Muscle of back (tissue), 11 donors: ENCODE results near the gene ENTR1. TPM values are rescaled to one million over a fixed set of nuclear protein-coding genes. Genes with fewer than 3 reads are reported as not detected.
A peak's percentile ranks its signal among the peaks of the same experiment; 100 is the strongest.
"Not testable (repeated sequence)": the region's sequence is repeated elsewhere in the genome, so short reads cannot be mapped to it uniquely, and the experiment has no call there.

ENCODE experiments used
- DNase-seq, 3 donors: peaks; one replicate each; pipeline versions ENCODE4 v3.0.0 to v3.0.0-alpha.2; 2013
- polyA plus RNA-seq, 10 donors: library from polyadenylated mRNA; unstranded; fragments of 120-200 nt; gene quantifications; one replicate each; pipeline ENCODE4 v1.2.1, GENCODE V29; 2013; ENCODE audit not compliant: insufficient read length in 10 of 10

Gene ENTR1
- polyA plus RNA-seq, 10 donors, result 22.4 to 35.6 (median 30.1) TPM

GRCh38 chr9:136423432-136424146 is 13.2 kb upstream of the ENTR1 start:
- no peak for DNase-seq

DNA sequence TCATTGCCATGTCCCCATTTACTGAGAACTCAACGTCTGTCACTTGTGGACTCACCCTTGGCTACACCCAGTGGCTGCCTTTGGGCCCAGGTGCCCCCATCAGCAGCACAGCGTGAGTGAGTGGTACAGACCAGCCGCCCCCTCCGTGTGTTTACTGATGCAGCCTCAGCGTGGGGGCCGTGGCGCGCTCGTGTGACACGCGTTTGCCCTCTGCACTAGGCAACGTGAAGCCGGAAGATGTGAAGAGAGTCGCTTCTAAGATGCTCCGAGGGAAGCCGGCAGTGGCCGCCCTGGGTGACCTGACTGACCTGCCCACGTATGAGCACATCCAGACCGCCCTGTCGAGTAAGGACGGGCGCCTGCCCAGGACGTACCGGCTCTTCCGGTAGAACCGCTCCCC is 12.5 kb upstream of the ENTR1 start:
- DNase-seq, result no peak

DNA sequence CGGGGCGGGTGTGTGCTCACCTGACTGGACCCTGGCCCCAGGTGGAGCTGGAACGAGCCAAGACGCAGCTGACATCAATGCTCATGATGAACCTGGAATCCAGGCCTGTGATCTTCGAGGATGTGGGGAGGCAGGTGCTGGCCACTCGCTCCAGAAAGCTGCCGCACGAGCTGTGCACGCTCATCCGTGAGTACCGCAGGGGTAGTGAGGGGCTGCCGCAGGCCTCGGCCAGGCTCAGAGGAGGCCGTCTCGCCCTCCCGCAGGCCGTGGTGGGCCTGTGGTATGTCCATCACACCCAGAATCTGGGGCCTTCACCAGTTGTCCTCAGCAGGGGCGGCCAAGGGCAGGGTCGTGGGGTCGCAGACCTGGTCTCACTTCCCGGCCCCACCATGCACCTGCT is 11.4 kb upstream of the ENTR1 start:
- no peak for DNase-seq

DNA sequence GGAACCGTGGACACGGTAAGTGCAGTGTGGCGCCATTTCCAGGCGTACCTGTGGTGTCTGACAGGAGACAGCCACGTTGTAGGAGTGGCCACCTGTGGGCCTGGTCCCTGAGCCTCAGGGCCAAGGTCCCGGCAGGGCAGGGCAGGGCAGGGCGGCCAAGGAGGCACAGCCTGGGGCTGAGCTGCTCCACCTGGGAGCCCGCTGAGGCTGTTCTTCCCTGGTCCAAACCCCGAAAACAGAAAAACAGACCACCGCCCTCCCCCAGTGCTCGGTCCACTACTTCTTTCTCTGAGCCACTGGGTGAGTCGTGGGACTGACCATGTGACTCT is 8.6 kb upstream of the ENTR1 start:
- DNase-seq, result no peak

- no peak for DNase-seq
Observed at GRCh38 chr9:136418182-136419091, 8.0 kb upstream of the ENTR1 start.

GRCh38 chr9:136416914-136417313 is 6.5 kb upstream of the ENTR1 start:
- no peak for DNase-seq

DNA sequence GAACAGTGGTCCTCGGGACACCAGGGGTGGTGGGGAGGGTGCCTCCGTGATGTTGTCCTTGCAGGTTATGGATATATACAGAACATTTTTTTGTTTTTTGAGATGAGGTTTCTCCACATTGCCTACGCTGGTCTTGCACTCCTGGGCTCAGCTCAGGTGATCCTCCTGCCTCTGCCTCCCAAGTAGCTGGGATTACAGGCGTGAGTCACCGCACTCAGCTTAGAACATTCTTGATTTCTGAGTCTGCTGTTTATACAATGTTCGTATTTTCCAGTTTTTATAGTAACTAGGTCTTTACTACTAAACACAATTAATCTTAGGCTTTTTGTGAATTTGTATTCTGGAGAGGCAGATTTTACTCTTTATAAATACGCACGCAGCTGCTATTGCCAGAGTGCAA is 6.0 kb upstream of the ENTR1 start:
- DNase-seq, result no peak

GRCh38 chr9:136412962-136413361 is 2.5 kb upstream of the ENTR1 start:
- DNase-seq, result no peak

- no peak for DNase-seq
Observed at GRCh38 chr9:136411378-136411777, 964 bp upstream of the ENTR1 start.

GRCh38 chr9:136409557-136410455 is 608 bp downstream of the ENTR1 start:
- peak in 1 of 3 donors; percentile 53 for DNase-seq

DNA sequence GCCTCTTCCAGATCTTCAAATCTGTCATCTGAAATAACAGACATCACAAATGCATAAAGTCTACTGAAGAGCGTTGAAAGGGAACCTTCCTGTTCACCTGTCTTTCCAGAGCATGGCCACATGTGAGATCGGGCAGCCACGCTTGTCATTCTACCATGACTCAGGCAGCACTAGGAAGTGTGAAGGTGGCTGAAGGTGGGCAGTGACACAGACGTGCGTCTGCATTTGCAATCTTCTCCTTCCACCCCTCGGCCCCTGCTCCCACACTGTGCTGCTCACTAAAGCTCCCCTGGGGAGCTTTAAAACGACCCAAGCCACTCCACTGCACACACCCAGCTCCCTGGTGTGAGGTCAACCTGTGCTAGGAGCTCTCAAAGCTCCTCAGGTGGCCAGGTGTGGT is 2.5 kb downstream of the ENTR1 start:
- no peak for DNase-seq

GRCh38 chr9:136407061-136407460 is 3.4 kb downstream of the ENTR1 start:
- DNase-seq, result not testable (repeated sequence)

- not testable (repeated sequence) for DNase-seq
Observed at GRCh38 chr9:136405904-136406303, 4.5 kb downstream of the ENTR1 start.

GRCh38 chr9:136405481-136405880 is 4.9 kb downstream of the ENTR1 start:
- no peak for DNase-seq

DNA sequence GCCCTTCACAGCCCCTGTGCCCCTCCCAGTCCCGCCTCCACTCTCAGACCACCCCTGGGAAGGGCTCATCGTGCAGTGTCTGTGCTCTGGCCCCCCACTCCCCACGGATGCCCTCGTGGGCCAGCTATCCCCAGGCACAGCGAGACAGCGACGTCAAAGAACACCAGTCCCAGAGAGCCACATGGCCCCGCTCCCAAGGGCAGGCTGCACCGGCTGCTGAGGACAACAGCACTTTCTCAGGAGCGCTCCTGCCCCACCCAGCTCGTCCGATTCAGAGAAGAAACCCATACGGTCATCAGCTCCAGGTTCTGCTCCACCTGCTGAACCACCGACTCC is 5.6 kb downstream of the ENTR1 start:
- no peak for DNase-seq

DNA sequence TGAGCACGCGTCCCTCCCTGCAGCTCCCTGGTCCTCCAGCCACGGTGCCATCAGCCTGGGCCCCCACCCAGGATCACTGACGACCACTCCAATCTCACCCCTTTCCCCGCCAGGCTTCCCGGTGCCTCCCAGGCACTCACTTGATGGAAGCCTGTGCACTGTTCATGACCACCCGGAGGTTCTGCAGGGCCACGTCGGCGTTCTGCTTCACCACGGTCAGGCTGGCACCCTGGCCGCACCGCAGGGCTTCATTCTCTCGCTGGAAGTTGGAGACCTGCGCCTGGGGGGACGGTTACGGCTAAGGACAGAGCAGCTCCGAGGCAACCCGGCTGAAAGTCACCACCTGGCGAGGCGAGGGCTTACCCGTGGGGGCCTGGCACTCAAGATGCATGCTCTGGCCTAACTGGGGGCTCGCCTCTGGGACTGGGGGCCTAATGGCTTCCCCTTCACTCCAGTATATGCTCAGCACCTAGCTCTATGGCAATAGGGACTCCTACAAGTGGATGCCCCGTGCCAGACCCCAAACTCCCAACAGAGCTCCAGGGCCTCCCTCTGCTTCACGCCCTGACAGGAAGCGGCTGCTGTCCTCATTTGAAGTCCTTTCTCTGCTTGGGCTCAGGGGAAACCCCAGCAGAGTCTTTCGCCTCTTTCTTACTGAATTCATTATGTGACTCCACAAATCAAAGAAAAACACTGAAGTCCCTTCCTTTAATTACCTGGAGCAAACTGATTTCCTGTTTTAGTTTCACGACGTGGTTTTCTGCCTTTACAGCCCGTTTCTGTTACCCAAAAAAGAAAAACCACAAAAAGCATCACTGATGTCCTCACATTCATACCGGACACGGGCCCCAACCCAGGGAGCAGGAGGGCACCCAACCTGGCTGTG is 6.3 kb downstream of the ENTR1 start:
- no peak for DNase-seq

GRCh38 chr9:136403538-136403914 is 6.9 kb downstream of the ENTR1 start:
- DNase-seq, result no peak

GRCh38 chr9:136402067-136402466 is 8.3 kb downstream of the ENTR1 start:
- DNase-seq, result no peak

DNA sequence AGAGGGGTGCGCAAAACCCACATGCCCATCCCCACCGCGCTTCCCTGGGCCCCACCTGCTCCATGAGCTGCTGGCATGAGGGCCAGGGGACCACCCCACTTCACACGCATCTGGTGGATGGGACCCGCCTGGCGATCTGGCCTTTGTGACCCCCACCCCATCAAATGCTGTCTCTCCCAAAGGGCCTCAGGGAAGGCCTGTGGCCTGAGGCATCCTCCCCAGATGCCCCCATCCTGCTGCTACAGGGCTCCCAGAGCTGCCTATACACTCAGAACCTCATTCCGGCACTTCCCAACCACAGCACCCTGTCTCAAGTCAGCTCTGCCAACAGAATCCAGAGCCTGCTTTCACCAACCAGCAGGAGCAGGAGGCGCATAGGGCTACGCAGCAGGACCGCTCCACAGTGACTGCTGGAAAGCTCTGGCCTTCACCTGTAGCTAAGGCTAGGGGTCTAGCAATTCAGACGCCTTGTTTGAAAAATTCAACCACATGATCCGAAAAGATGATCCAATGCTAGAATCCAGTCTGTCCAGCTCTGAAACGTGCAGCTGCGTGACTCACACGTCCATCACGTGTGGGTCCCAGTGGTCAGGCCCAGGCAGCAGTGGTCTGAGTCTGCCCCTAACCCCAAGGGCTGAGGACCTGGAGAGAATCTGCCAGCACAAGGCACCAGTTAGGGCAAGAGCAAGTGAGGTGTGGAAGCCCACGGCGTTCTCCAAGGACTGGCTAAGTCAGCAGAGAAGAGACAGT is 9.1 kb downstream of the ENTR1 start:
- DNase-seq, result no peak

- DNase-seq, result peak; percentile 85 to 95 (median 92)
Observed at GRCh38 chr9:136400038-136400834, 10.2 kb downstream of the ENTR1 start, which contains the start of gene SNAPC4. Gene SNAPC4 (minus strand): TSS chr9:136400170. CDS start chr9:136398428, 1,742 bp downstream.
